Activated CD4-positive, alpha-beta T cell treated with anti-CD3 and anti-CD28 coated beads, Interleukin-2, amount 10 ng/mL, durations not matched to agents 7 days and 5 days (primary cell): ENCODE measurements around the gene EXOC5. TPM values are rescaled to one million over a fixed set of nuclear protein-coding genes. Genes with fewer than 3 reads are reported as not detected.
"Not testable (repeated sequence)": the region's sequence is repeated elsewhere in the genome, so short reads cannot be mapped to it uniquely, and the experiment has no call there.

Experiments
- CTCF ChIA-PET: fragments of 350-600 bp; sonication (Branson Sonifier 250); formaldehyde crosslinking; loops from one replicate; lab custom pipeline; 2021; ENCODE audit warnings: antibody characterized with exemption; lab: Charles Lee
- POLR2A ChIA-PET: fragments of 350-600 bp; sonication (Branson Sonifier 250); formaldehyde crosslinking; loops from one replicate; lab custom pipeline; 2021; ENCODE audit warnings: antibody characterized with exemption; lab: Charles Lee
- DNase-seq: peaks from one replicate; pipeline ENCODE4 v3.0.0-alpha.2; 2020
- H3K27ac Mint-ChIP-seq: one replicate; pipeline ENCODE4 v1.8.0; 2021; ENCODE audit warnings: mild to moderate bottlenecking, moderate library complexity, mixed read lengths
- H3K27me3 Mint-ChIP-seq: one replicate; pipeline ENCODE4 v1.8.0; 2021; ENCODE audit warnings: mixed read lengths
- H3K36me3 Mint-ChIP-seq: one replicate; pipeline ENCODE4 v1.8.0; 2021; ENCODE audit warnings: low read depth, mixed read lengths
- H3K4me1 Mint-ChIP-seq: one replicate; pipeline ENCODE4 v1.8.0; 2021; ENCODE audit warnings: mixed read lengths
- H3K4me3 Mint-ChIP-seq: one replicate; pipeline ENCODE4 v1.8.0; 2021; ENCODE audit warnings: mild to moderate bottlenecking, moderate library complexity, mixed read lengths
- H3K9me3 Mint-ChIP-seq: one replicate; pipeline ENCODE4 v1.8.0; 2021; ENCODE audit warnings: mixed read lengths
- total RNA-seq, 2 experiments: library from RNA; stranded (reverse); gene quantifications; one replicate each; pipeline ENCODE4 v1.2.3, GENCODE V29; 2021

Gene EXOC5
- total RNA-seq, 2 experiments from 2014 or later = 59.9 to 66.5 TPM

- ChIA-PET CTCF (interaction anchor here (0.8 kb wide), 1 partner anchor 25 kb away, joined by 4 read pairs; the partner anchor contains the start of genes AP5M1 and EXOC5), POLR2A (no interaction called here)
- H3K27me3 Mint-ChIP-seq = no peaks in the 10 kb centered on the region
Observed at GRCh38 chr14:57243320-57243719, 25.4 kb downstream of the EXOC5 start.

GRCh38 chr14:57240115-57240514 lies 28.6 kb downstream of the EXOC5 start:
- H3K27ac Mint-ChIP-seq, DNase-seq, H3K4me3 Mint-ChIP-seq, H3K9me3 Mint-ChIP-seq, H3K4me1 Mint-ChIP-seq, H3K27me3 Mint-ChIP-seq, POLR2A ChIA-PET: not testable (repeated sequence)
- CTCF ChIA-PET = interaction anchor here (0.9 kb wide), 1 partner anchor 1720 kb away, joined by 3 read pairs; no protein-coding TSS in a partner anchor
- H3K36me3 Mint-ChIP-seq = peaks cover 14% of the 10 kb centered on the region

More at GRCh38 chr14:57243320-57243719, 25.4 kb downstream of the EXOC5 start:
- H3K4me3 Mint-ChIP-seq = no peak overlapping the region
- peaks cover 11% of the 10 kb centered on the region for H3K36me3 Mint-ChIP-seq
- no peaks in the 10 kb centered on the region for H3K9me3 Mint-ChIP-seq
- no peak for DNase-seq
- H3K4me1 Mint-ChIP-seq = no peaks in the 10 kb centered on the region
- H3K27ac Mint-ChIP-seq = no peak overlapping the region

GRCh38 chr14:57232006-57232405 lies 36.7 kb downstream of the EXOC5 start:
- no peak overlapping the region for H3K27ac Mint-ChIP-seq
- H3K4me3 Mint-ChIP-seq = no peak overlapping the region
- CTCF ChIA-PET = interaction anchor here (0.6 to 0.7 kb wide), 2 partner anchors 54 to 83 kb away, joined by 3 read pairs; no protein-coding TSS in a partner anchor
- no peaks in the 10 kb centered on the region for H3K4me1 Mint-ChIP-seq
- peaks cover 4% of the 10 kb centered on the region for H3K9me3 Mint-ChIP-seq
- no peak for DNase-seq
- H3K36me3 Mint-ChIP-seq = peaks cover 38% of the 10 kb centered on the region
- POLR2A ChIA-PET = no interaction called here
- no peaks in the 10 kb centered on the region for H3K27me3 Mint-ChIP-seq

- H3K9me3 Mint-ChIP-seq, H3K27ac Mint-ChIP-seq, H3K27me3 Mint-ChIP-seq, CTCF ChIA-PET, H3K4me3 Mint-ChIP-seq, POLR2A ChIA-PET, DNase-seq, H3K4me1 Mint-ChIP-seq: not testable (repeated sequence)
- H3K36me3 Mint-ChIP-seq = peaks cover 43% of the 10 kb centered on the region
Observed at GRCh38 chr14:57228320-57228719, 40.4 kb downstream of the EXOC5 start.

GRCh38 chr14:57227083-57227482 lies 41.6 kb downstream of the EXOC5 start:
- no peak overlapping the region for H3K27ac Mint-ChIP-seq
- no peaks in the 10 kb centered on the region for H3K27me3 Mint-ChIP-seq
- peaks cover 39% of the 10 kb centered on the region for H3K36me3 Mint-ChIP-seq
- ChIA-PET POLR2A (no interaction called here), CTCF (no interaction called here)
- H3K4me3 Mint-ChIP-seq = no peak overlapping the region
- peaks cover 4% of the 10 kb centered on the region for H3K9me3 Mint-ChIP-seq
- no peak for DNase-seq
- H3K4me1 Mint-ChIP-seq = no peaks in the 10 kb centered on the region

GRCh38 chr14:57221931-57222330 lies 46.8 kb downstream of the EXOC5 start:
- H3K27me3 Mint-ChIP-seq = no peaks in the 10 kb centered on the region
- no peak overlapping the region for H3K4me3 Mint-ChIP-seq
- ChIA-PET CTCF (interaction anchor here (1.0 kb wide), 1 partner anchor 21 kb away, joined by 3 read pairs; no protein-coding TSS in a partner anchor), POLR2A (no interaction called here)
- no peaks in the 10 kb centered on the region for H3K9me3 Mint-ChIP-seq
- H3K36me3 Mint-ChIP-seq = peaks cover 34% of the 10 kb centered on the region
- H3K4me1 Mint-ChIP-seq = no peaks in the 10 kb centered on the region
- no peak for DNase-seq
- H3K27ac Mint-ChIP-seq = no peak overlapping the region

- Mint-ChIP-seq H3K4me1 (no peaks in the 10 kb centered on the region), H3K36me3 (peaks cover 50% of the 10 kb centered on the region), H3K27me3 (no peaks in the 10 kb centered on the region), H3K27ac (no peak overlapping the region), H3K9me3 (no peaks in the 10 kb centered on the region), H3K4me3 (no peak overlapping the region)
- CTCF ChIA-PET = no interaction called here
- no peak for DNase-seq
- POLR2A ChIA-PET = no interaction called here
Observed at GRCh38 chr14:57212919-57213318, 55.8 kb downstream of the EXOC5 start.

GRCh38 chr14:57209561-57209960 lies 59.1 kb downstream of the EXOC5 start:
- H3K27ac Mint-ChIP-seq = no peak overlapping the region
- peaks cover 37% of the 10 kb centered on the region for H3K36me3 Mint-ChIP-seq
- no peaks in the 10 kb centered on the region for H3K4me1 Mint-ChIP-seq
- H3K27me3 Mint-ChIP-seq = no peaks in the 10 kb centered on the region
- CTCF ChIA-PET = no interaction called here
- H3K9me3 Mint-ChIP-seq = no peaks in the 10 kb centered on the region
- no peak for DNase-seq
- no peak overlapping the region for H3K4me3 Mint-ChIP-seq
- POLR2A ChIA-PET = no interaction called here

GRCh38 chr14:57205938-57206337 lies 62.8 kb downstream of the EXOC5 start:
- Mint-ChIP-seq H3K4me3 (no peak overlapping the region), H3K9me3 (no peaks in the 10 kb centered on the region), H3K36me3 (peaks cover 17% of the 10 kb centered on the region), H3K27ac (no peak overlapping the region), H3K27me3 (no peaks in the 10 kb centered on the region), H3K4me1 (no peaks in the 10 kb centered on the region)
- POLR2A ChIA-PET = no interaction called here
- CTCF ChIA-PET = no interaction called here
- no peak for DNase-seq

- H3K27ac Mint-ChIP-seq, CTCF ChIA-PET, H3K36me3 Mint-ChIP-seq, H3K4me3 Mint-ChIP-seq, H3K9me3 Mint-ChIP-seq, H3K4me1 Mint-ChIP-seq, H3K27me3 Mint-ChIP-seq, POLR2A ChIA-PET, DNase-seq: not testable (repeated sequence)
Observed at GRCh38 chr14:57202672-57203071, 66.0 kb downstream of the EXOC5 start.

- ChIA-PET POLR2A (no interaction called here), CTCF (no interaction called here)
- H3K4me1 Mint-ChIP-seq = no peaks in the 10 kb centered on the region
- no peak for DNase-seq
- no peaks in the 10 kb centered on the region for H3K36me3 Mint-ChIP-seq
- H3K27me3 Mint-ChIP-seq = peaks cover 14% of the 10 kb centered on the region
- H3K27ac Mint-ChIP-seq = no peak overlapping the region
- no peak overlapping the region for H3K4me3 Mint-ChIP-seq
- H3K9me3 Mint-ChIP-seq = no peaks in the 10 kb centered on the region
Observed at GRCh38 chr14:57199921-57200320, 68.8 kb downstream of the EXOC5 start.

GRCh38 chr14:57189070-57189469 lies 79.6 kb downstream of the EXOC5 start:
- ChIA-PET POLR2A (no interaction called here), CTCF (no interaction called here)
- Mint-ChIP-seq H3K4me1 (no peaks in the 10 kb centered on the region), H3K9me3 (no peaks in the 10 kb centered on the region), H3K27me3 (peaks cover 25% of the 10 kb centered on the region), H3K27ac (no peak overlapping the region), H3K4me3 (no peak overlapping the region), H3K36me3 (no peaks in the 10 kb centered on the region)
- DNase-seq = no peak

GRCh38 chr14:57182760-57183503 lies 85.8 kb downstream of the EXOC5 start:
- CTCF ChIA-PET = interaction anchor here (0.6 to 1.4 kb wide), 2 partner anchors 16 to 1117 kb away, joined by 3 to 4 read pairs; no protein-coding TSS in a partner anchor
- Mint-ChIP-seq H3K27ac (no peak overlapping the region), H3K36me3 (no peaks in the 10 kb centered on the region), H3K9me3 (no peaks in the 10 kb centered on the region), H3K4me1 (no peaks in the 10 kb centered on the region), H3K4me3 (no peak overlapping the region), H3K27me3 (peaks cover 27% of the 10 kb centered on the region)
- no peak for DNase-seq
- POLR2A ChIA-PET = no interaction called here
